GM18861 (cell line): Measurements from ENCODE around the gene CADPS.

ENCODE experiments used
- ATAC-seq: cut with Tn5 transposase; IDR thresholded peaks from one replicate; pipeline ENCODE4 v1.9.1; 2021; ENCODE audit not compliant: unreplicated experiment

CADPS gene

DNA sequence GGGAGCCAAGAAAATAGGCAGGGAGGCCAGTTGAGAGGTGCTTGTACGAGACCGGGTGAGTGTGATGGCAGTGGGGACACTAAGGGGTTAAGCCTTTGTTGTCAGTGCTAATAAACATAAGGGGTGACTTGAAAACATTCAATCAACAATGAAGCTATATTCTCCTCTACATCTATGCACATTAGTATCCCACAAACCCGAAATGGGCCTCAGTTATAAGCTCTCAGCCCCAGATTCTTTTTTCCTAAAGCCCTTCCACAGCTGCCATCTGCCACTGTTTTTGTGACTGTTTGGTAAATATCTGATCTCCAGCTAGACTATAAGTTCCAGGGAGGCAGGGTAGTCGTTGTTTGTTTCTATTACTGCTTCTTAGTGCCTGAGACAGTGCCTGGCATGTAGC is 118.2 kb downstream of the CADPS start:
- no peak for ATAC-seq

DNA sequence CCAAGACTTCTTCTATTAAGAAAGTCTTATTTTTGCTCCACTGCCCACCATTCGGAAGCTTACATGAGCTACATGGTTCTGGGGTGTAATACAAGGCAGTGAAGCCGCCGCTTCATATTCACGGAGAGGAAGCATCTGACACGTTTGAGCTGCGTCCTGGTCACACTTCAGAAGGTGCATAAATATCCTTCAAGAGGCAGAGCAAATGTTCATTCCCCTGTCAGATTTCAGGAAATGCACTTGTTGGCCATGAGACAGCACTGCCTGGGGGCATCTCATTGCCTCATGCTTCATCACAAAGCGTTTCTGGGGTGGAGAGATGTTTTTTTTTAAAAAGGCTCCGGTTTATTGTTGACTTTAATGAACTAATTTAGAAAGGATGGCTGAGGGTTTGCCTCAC is 119.9 kb downstream of the CADPS start:
- ATAC-seq = no peak

DNA sequence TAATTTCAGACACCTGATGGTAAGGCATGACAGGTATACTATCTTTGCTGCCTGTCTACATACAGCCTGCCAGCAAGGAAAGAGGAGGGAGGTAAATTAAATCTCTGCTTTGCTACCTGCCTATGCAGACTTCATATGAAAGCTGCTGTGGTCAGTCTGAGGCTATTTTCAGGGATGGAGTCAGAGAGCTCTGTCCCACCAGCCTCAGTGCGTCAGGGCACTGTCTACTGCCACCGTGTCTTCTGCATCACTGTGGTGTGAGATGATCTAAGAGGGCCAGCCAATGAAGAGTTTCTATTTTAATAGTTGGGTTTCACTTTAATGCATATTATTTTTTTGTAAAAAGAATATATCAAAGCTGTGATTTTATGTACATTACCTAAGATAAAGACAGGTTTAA is 125.6 kb downstream of the CADPS start:
- ATAC-seq = no peak

DNA sequence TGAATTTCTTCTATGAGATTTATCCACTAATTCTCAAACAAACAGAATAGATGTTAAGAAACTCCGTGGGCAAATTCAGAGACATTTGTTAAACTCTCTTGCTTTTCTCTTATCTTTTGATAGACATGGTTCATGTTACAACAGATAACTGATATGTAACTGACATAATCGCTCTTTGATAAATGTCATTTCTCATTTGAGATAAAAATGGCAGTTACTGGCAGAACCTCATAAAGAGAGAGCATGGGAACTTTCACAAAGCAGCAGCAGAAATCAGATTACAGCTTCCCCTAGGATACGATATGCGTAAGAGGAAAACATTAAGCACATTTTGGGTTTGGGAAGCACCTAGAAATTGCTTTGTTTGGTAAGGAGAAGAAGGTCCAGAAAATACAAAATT is 126.1 kb downstream of the CADPS start:
- no peak for ATAC-seq

- no peak for ATAC-seq
Measured at GRCh38 chr3:62737449-62737848, 137.8 kb downstream of the CADPS start.

- no peak for ATAC-seq
Measured at GRCh38 chr3:62735510-62735909, 139.7 kb downstream of the CADPS start.

DNA sequence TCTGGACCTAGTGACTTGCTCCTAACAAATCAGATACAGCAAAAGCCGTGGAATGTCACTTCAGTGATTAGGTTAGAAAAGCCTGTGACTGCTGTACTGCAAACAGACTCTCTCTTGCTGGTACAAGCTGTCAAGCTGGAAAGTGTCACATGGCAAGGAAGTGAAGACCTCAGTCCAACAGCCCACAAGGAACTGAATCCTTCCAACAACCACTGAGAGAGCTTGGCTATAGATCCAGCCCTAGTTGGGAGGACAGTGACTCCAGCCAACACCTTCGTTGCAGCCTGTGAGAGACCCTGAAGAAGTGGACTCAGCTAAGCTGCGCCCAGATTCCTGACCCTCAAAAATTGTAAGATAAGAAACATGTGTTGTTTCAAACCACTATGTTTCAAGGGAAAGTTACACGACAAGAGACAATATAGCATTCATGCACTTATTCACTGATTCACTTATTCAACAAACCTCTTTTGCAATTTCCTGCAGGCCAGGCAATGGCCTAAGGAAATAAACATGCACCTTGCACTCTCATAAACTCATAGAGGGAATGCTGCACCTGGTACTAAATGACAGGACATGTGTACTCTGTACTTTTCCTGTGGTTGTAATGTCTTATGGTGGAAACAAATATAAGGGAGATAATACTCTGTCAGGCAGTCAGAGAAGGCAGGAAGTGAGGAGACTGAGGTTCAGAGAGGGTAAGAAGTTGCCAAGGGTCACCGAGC is 142.9 kb downstream of the CADPS start:
- no peak for ATAC-seq

- no peak for ATAC-seq
Measured at GRCh38 chr3:62727981-62728380, 147.2 kb downstream of the CADPS start.

GRCh38 chr3:62727536-62727935 is 147.7 kb downstream of the CADPS start:
- ATAC-seq = no peak

DNA sequence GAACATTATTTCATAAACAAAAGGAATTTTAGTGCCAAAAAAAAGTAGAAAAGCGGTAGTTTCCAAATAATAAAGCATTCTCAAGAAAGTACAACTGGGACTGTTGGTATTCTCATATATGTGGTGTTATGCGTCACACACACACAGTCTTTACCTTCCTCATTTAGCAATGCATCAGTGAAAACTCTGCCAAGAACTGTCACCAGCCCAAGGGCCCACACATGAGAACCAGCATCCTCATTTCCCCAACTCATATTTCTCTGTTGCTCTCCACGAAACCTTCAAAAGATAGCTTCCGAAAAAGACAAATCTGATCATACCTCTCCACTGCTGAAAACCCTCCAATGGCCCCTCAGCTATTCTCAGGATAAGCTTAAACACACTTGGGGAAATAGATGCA is 150.7 kb downstream of the CADPS start:
- ATAC-seq = no peak

DNA sequence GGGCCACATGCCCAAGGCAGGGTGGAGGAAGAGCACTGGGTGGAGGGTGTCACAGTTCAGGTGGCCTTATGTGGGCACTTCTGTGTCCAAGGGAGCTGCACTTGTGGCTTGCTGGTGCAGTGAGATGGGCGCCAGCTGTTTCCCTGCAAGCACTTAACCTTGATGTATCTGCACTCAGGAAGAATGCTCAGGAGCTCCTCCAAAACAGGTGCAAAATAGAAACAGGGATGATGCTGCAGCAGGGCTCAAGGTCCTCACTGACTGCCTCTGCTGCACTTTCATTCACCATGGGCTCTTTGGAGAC is 151.3 kb downstream of the CADPS start:
- no peak for ATAC-seq

DNA sequence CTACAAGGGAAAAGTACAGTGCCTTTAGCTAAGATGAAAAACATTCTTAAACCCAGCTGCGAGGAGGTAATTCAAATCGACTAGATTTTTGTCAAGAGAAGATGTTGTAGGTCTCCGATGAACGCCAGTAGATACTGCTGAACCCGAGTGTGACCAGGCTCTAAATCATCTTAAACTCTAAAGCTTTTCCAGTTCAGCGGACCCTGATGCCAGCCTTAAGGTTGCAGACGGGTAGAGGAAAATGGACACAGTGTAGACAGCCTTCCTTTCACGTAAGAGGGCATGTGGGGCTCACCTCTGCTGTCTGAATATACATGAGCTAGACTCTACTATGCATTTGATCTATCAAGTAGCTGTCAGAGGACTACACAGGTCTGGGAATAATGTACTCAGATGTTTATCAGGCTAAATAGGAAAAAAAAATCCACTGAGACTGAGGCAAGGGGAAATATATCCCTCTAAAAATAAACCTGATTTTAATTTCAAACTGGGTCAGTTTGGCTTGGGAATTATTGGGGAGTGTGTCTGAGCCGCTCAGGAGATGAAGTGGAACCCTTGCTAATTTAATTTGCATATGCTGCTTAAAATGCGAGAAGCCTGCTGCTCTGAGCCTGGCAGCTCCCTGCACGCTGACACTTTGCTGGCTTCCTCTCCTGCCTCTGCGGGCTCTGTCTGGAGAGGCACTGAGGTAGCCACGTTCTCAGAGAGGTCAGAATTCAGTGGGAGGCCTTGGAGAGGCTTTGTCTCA is 151.9 kb downstream of the CADPS start:
- no peak for ATAC-seq

- ATAC-seq = no peak
Measured at GRCh38 chr3:62722344-62722743, 152.9 kb downstream of the CADPS start.

DNA sequence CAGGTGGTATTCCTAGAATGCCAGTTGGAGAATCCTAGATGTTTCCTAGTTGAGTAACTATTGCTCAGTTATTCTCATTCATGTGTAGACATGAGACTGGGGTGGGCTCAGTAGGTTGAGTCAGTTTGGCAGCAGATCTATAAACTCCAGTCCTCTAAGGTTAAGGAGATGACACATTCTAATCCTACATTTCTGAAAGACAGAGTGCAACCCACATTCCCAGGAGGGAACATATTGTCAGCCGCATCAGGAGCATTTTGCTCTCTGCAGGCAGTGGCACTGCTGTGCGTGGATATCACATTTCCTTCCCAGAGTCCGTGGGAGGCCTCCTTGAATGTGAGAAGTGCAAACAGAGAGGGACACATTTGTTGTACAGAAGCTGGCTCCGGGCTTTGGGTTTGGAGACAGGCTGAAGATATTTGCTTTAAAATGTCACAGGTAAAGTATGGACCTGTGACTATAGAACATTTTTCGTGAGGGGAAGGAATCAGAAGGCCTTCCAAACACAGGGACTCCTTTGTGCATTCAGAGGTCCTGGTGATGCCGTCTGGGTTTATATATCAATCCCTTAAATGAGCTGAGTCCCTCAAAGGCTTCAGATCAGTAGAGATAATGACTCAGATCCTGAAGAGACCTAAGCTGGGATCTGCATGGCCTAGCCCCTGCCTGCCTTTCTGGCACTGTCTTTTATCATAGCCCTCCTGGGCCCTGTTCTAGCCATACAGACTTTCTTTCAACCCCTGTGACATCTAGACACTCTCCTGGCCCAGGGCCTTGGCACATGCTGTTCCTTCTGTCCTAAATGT is 156.5 kb downstream of the CADPS start:
- no peak for ATAC-seq

DNA sequence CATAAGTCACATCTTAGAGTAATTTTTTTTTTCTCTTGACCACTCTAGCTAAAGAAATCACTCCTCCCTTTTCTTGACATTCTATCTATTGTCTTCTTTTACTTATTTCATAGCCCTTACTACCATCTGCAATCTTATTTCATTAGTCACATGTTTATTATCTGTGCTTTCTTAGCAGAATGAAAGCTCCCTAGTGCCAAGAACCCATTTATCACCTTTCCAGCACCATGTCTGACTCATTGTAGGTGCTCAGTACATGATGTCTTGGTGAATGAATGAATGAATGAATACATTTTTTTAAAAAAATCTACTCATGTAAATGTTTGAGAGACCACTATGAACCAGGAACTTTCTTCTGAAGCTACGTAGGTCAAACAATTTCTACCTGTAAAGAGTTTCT is 157.2 kb downstream of the CADPS start:
- no peak for ATAC-seq

DNA sequence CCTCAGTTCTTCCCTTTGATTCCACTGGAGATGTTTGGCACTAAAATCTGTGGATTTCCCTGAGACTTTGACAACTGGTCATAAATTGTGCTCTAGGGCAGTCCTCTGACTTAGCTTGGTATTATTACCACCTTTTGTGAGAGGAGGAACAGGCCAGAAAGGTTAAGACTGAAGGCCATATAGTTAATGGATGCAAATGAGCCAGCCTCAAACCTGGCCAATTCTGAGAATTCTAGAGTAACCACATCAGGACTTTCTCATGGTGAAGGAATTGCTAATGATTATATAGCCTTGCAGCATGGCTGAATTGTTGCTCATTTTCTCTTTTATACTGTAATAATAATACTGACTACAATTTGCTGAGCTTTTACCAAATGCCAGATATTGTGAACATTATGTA is 162.5 kb downstream of the CADPS start:
- ATAC-seq = no peak

- no peak for ATAC-seq
Measured at GRCh38 chr3:62710751-62711150, 164.5 kb downstream of the CADPS start.

- ATAC-seq = no peak
Measured at GRCh38 chr3:62708638-62709373, 166.4 kb downstream of the CADPS start.

GRCh38 chr3:62705721-62706120 is 169.5 kb downstream of the CADPS start:
- ATAC-seq = no peak

DNA sequence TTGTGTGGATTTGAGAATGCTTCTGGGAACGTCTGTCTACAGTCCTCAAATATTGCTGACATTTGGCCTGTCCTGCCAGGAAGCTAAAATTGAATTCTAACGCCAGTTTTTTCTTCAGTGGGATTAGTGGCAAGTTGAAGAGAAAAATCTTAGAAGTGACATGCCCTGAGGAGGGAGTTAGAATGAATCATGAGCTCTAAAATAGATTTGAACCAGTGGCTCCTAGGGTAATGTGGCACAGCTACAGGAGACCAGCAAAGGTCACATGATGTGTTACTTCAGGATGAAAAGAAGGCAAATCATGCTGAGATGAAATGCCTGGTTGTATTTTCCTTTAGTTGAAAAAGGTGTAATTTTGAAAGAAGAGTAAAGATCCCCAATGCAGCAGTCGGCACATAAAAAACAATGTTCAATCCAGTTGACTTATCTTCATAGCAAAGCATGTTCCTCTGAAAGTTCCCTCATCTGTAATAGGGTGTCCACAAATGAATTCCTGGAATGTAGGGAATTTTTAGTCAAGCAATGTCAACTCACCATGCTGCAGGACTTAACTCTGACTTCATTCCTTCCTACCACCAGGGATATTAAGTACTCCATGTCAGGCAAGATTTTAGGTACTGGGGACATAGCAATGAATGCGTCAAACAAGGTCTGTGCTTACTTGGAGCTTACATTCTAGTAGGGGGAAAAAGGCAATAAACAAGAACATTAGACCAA is 171.6 kb downstream of the CADPS start:
- ATAC-seq = no peak

DNA sequence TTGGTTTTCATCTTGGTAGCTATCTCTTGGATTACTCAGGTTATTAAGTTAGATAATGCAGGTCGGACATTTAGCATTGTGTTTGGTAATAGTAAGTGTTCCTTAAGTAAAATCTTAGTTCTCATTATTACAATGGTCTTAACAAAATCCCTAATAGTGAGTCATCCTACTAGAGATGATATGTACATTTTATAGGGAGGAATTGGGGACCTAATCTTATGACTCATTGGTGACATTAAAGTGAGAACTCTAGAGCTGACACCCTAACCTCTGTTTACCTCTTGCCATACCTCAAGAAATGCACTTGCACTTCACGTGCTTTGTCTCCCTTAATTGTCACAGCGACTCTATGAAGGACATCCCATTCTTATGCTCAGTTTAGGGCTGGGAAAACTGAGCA is 174.9 kb downstream of the CADPS start:
- no peak for ATAC-seq
